Activated CD8-positive, alpha-beta T cell treated with anti-CD3 and anti-CD28 coated beads for 36 hours (primary cell): ENCODE data around the gene TNFRSF11A. TPM values are rescaled to one million over a fixed set of nuclear protein-coding genes. Genes with fewer than 3 reads are reported as not detected.

ENCODE experiments used
- ATAC-seq: fragments of 200-7000 bp; cut with Tn5 transposase; one replicate; pipeline ENCODE4 v1.10.0; 2021; ENCODE audit warnings: mild to moderate bottlenecking, moderate library complexity
- CTCF ChIA-PET: fragments of 350-600 bp; sonication (Branson Sonifier 250); formaldehyde crosslinking; loops from one replicate; lab custom pipeline; 2021; ENCODE audit warnings: antibody characterized with exemption; lab: Charles Lee
- POLR2A ChIA-PET: fragments of 350-600 bp; sonication (Branson Sonifier 250); formaldehyde crosslinking; loops from one replicate; lab custom pipeline; 2021; ENCODE audit warnings: antibody characterized with exemption; lab: Charles Lee
- DNase-seq: peaks from one replicate; pipeline ENCODE4 v3.0.0-alpha.2; 2020
- H3K27ac Mint-ChIP-seq: one replicate; pipeline ENCODE4 v1.8.0; 2021; ENCODE audit warnings: mild to moderate bottlenecking, mixed read lengths
- H3K27me3 Mint-ChIP-seq: one replicate; pipeline ENCODE4 v1.8.0; 2021; ENCODE audit warnings: mixed read lengths
- H3K36me3 Mint-ChIP-seq: one replicate; pipeline ENCODE4 v1.8.0; 2021; ENCODE audit warnings: low read depth, mixed read lengths
- H3K4me1 Mint-ChIP-seq: one replicate; pipeline ENCODE4 v1.8.0; 2021; ENCODE audit warnings: low read depth, mixed read lengths
- H3K4me3 Mint-ChIP-seq: one replicate; pipeline ENCODE4 v1.8.0; 2021; ENCODE audit warnings: mild to moderate bottlenecking, moderate library complexity, mixed read lengths
- H3K9me3 Mint-ChIP-seq: one replicate; pipeline ENCODE4 v1.8.0; 2021; ENCODE audit warnings: mixed read lengths
- intact Hi-C: fragments of 100-400 bp; cut with micrococcal nuclease; formaldehyde crosslinking; loops from one replicate; pipeline ENCODE4 v1.10.0; 2022
- total RNA-seq, 2 experiments: library from RNA; stranded (reverse); gene quantifications; one replicate each; pipeline ENCODE4 v1.2.3, GENCODE V29; 2021
- TF ChIP-seq, protein P1 (sequence below): fragments of 200-600 bp; IDR thresholded peaks from one replicate; pipeline ENCODE4 v1.8.0; 2022; ENCODE audit warnings: antibody characterized with exemption, mild to moderate bottlenecking

TNFRSF11A gene
- total RNA-seq, 2 experiments from 2014 or later: 7.3 to 8.0 TPM

DNA sequence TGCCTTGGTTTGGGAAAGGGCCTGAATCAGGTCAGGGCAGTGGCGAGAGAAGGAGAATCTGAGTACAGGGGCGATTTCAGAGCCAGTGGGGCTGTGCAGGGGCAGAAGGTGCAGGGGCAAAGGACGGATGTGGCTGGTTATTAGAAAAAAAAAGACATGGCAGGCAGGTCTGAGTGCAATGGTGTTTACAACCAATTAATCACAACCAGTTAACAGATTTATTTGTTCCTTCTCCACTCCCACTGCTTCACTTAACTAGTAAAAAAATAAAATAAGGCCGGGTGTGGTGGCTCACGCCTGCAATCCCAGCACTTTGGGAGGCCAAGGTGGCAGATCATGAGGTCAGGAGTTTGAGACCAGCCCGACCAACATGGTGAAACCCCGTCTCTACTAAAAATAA is 5.5 kb downstream of the TNFRSF11A start:
- Mint-ChIP-seq H3K36me3 (no peaks in the 10 kb centered on the region), H3K4me1 (peaks cover 31% of the 10 kb centered on the region), H3K27ac (no peak overlapping the region), H3K9me3 (no peaks in the 10 kb centered on the region), H3K27me3 (peaks cover 61% of the 10 kb centered on the region), H3K4me3 (no peak overlapping the region)
- intact Hi-C loops: no loop called here
- ChIA-PET POLR2A (interaction anchor here (1.5 kb wide), 1 partner anchor 8 kb away, joined by 3 read pairs; no protein-coding TSS in a partner anchor), CTCF (interaction anchor here (1.0 to 1.6 kb wide), 2 partner anchors 9 to 92 kb away, joined by 3 to 4 read pairs; no protein-coding TSS in a partner anchor)
- ATAC-seq: no peak
- TF ChIP-seq, protein P1, sequence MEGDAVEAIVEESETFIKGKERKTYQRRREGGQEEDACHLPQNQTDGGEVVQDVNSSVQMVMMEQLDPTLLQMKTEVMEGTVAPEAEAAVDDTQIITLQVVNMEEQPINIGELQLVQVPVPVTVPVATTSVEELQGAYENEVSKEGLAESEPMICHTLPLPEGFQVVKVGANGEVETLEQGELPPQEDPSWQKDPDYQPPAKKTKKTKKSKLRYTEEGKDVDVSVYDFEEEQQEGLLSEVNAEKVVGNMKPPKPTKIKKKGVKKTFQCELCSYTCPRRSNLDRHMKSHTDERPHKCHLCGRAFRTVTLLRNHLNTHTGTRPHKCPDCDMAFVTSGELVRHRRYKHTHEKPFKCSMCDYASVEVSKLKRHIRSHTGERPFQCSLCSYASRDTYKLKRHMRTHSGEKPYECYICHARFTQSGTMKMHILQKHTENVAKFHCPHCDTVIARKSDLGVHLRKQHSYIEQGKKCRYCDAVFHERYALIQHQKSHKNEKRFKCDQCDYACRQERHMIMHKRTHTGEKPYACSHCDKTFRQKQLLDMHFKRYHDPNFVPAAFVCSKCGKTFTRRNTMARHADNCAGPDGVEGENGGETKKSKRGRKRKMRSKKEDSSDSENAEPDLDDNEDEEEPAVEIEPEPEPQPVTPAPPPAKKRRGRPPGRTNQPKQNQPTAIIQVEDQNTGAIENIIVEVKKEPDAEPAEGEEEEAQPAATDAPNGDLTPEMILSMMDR: no peak
- DNase-seq: no peak

- H3K27me3 Mint-ChIP-seq: peaks cover 51% of the 10 kb centered on the region
- intact Hi-C loops: no loop called here
Observed at GRCh38 chr18:62331581-62332356, 6.7 kb downstream of the TNFRSF11A start.

DNA sequence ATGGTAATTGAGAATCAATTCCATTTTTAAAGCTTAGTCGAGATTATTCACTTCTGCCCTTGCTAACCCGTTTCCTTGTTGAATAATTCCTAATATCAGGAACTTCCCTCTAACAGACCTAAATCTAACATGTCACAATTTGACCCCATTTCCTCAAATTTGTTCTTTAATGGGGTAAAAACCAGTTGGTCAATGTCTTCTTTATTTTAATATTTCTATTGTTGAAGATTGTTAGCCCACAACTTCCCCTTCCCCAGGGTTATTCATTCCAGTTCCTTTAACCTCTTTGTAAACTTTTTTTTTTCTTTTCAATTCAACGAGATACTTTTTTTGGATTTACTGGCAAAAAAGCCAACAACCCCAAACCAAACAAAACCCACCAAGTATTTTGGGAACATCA is 7.3 kb downstream of the TNFRSF11A start:
- H3K4me1 Mint-ChIP-seq: peaks cover 24% of the 10 kb centered on the region
- no peak overlapping the region for H3K27ac Mint-ChIP-seq
- POLR2A ChIA-PET: interaction anchor here (1.7 kb wide), 1 partner anchor 14 kb away, joined by 4 read pairs; no protein-coding TSS in a partner anchor
- intact Hi-C loops: no loop called here
- H3K9me3 Mint-ChIP-seq: no peaks in the 10 kb centered on the region
- DNase-seq (no peak), ATAC-seq (no peak)
- TF ChIP-seq, protein P1: no peak
- H3K27me3 Mint-ChIP-seq: peaks cover 46% of the 10 kb centered on the region
- H3K4me3 Mint-ChIP-seq: no peak overlapping the region
- H3K36me3 Mint-ChIP-seq: no peaks in the 10 kb centered on the region
- CTCF ChIA-PET: interaction anchor here (1.1 to 1.4 kb wide), 3 partner anchors 83 to 93 kb away, joined by 4 to 6 read pairs (median 4); no protein-coding TSS in a partner anchor

More at GRCh38 chr18:62331581-62332356, 6.7 kb downstream of the TNFRSF11A start:
- Mint-ChIP-seq H3K4me3 (no peak overlapping the region), H3K9me3 (no peaks in the 10 kb centered on the region), H3K36me3 (no peaks in the 10 kb centered on the region), H3K4me1 (peaks cover 24% of the 10 kb centered on the region), H3K27ac (no peak overlapping the region)
- ChIA-PET POLR2A (interaction anchor here (1.7 kb wide), 1 partner anchor 14 kb away, joined by 4 read pairs; no protein-coding TSS in a partner anchor), CTCF (interaction anchor here (1.0 to 1.4 kb wide), 3 partner anchors 10 to 94 kb away, joined by 4 read pairs; no protein-coding TSS in a partner anchor)
- TF ChIP-seq, protein P1: no peak
- no peak for DNase-seq
- ATAC-seq: no peak

GRCh38 chr18:62332964-62333695 is 8.0 kb downstream of the TNFRSF11A start:
- H3K27me3 Mint-ChIP-seq: peaks cover 46% of the 10 kb centered on the region
- intact Hi-C loops: no loop called here
- no peaks in the 10 kb centered on the region for H3K9me3 Mint-ChIP-seq
- TF ChIP-seq, protein P1: no peak
- CTCF ChIA-PET: interaction anchor here (1.4 kb wide), 2 partner anchors 84 to 93 kb away, joined by 4 to 6 read pairs; no protein-coding TSS in a partner anchor
- POLR2A ChIA-PET: interaction anchor here (0.9 kb wide), 1 partner anchor 676 kb away, joined by 3 read pairs; no protein-coding TSS in a partner anchor
- no peak overlapping the region for H3K27ac Mint-ChIP-seq
- no peak overlapping the region for H3K4me3 Mint-ChIP-seq
- no peak for ATAC-seq
- H3K36me3 Mint-ChIP-seq: no peaks in the 10 kb centered on the region
- no peak for DNase-seq
- H3K4me1 Mint-ChIP-seq: peaks cover 24% of the 10 kb centered on the region
